CD4-positive, alpha-beta T cell treated with Interleukin-1 beta for 1 hour (primary cell): ENCODE measurements around the gene WARS2.

Experiments
- DNase-seq, 2 donors: peaks; one replicate each; pipeline ENCODE4 v3.0.0-alpha.2; 2020 to 2022

Gene WARS2

DNA sequence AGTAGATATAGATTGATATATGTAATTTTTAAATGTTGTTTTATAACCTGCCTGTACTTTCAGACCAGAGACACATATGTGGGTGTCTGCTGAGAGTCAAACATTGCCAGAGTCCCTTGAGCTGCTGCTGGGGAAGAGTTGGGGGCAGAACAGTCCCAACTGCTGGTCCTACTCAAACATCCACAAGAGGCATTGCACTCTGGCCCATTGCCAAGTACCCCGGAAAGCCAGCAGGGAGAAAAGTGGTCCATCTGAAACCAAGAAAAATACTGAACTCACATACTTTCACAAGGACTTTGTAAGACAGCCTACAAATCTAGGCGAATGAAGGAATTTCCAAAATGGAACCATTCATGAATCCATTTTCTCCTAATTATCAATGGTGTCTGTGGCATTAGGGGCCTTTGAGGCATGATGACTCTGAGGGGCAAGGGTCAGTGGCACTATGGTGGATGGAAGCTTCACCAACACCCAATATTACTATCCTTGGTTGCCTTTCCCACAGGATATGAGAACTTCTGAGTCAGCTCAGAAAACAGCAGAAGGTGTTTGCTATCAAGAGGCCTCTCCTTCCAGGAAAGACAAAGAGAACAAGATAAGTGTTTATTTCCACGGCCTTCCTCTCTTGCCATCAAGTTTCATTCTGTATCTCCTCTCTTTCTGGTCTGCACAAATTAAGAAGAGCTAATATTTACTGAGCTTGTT, 145.0 kb downstream of the WARS2 start:
- DNase-seq, result no peak

DNA sequence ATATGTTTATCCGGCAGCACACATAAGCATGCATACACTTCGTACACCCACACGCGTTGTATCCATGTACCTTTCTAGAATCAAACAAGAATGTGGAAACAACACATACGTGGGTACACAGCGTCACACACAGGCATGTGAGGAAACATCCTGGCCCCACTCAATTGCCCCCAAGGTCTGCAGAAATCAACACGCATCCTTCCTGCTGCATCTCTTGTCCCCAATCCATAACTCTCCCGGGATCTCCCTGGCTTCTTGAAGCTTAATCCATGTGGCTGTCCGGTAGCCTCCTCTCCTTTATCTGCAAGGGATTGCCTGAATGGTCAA, 146.8 kb downstream of the WARS2 start:
- DNase-seq, result no peak

DNA sequence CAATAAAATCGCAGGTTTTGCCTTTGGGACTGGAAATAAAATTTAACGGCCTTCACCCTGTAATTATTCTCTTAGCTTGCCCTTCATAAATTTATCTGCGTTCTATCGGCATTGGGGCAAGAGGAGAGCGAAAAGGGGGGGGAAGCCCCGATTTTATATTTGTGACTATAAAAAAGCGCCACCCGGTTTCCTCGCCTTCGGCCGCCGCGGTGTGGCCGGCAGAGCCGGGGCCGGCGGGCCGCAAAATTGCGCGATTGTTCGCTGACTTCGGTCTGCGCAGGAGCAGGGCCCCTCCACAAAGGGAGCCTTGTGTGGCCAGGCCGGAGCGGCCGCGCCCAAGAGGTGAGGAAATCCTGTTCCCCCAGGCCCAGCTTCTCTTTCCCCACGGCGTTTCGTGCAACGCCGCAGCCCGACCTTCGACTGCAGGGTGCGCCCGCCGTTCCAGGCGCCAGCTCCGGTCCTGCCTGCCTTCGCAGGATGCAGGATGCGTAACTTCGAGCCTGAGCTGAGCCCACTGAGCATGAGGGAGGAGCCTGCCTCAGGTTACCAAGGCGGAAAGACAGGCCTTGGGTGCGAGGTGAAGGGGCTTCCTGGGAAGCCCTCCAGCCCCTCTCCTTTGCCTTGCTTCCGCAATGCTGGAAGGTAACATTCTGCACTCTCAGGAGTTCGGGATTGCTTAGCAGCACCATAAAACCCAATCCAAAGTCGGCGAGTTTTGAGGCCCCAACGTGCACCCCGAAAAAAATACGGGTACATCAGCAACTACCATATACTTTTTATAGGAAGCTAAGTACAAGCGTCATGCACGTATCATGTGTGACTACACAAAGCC, 147.4 kb downstream of the WARS2 start:
- no peak for DNase-seq

DNA sequence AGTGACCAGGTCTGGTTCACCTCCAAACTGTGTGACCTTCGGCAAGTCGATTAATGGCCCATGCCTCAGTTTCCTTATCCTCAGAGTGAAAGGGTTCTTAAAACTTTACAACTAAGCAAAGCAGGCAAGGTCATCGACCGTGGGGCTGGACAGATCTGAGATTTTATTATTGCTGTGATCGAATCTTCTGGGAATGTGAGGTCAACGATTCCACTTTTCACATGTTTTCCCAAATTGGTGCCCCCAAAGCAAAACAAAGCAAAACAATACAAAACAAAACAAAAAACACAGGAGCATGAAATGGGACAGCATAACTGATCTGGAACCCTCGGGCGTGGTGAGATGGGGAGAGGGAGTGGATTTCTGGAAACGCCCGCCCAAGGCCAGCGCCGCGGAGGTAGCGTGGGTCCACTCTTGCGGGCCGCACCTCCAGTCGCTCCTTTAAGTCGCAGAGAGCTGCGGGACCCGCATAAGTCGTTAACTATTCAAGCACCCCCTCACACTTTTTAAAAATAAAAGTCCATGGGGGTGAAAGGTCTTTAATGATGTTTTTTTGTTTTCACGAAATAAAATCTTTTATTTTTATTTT, 148.1 kb downstream of the WARS2 start:
- no peak for DNase-seq

DNA sequence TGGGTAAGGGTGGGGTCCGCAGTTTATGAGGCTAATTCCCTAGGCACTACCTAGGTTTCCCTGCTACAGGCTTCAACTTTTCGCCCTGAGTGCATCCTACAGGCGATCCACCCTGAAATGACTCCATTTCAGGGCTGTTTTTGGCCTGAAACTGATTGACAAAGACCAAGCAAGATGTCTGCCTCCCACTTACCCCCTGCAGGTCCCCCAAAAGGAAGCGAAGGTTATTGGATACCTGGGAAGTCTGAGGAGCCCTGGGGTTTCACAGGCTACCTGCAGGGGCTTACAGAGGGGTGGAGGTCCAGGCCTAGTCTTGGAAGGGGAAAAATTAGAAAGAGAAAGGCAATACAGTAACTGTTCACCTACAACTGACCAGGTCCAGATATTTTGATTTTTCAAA, 149.0 kb downstream of the WARS2 start:
- DNase-seq, result no peak

DNA sequence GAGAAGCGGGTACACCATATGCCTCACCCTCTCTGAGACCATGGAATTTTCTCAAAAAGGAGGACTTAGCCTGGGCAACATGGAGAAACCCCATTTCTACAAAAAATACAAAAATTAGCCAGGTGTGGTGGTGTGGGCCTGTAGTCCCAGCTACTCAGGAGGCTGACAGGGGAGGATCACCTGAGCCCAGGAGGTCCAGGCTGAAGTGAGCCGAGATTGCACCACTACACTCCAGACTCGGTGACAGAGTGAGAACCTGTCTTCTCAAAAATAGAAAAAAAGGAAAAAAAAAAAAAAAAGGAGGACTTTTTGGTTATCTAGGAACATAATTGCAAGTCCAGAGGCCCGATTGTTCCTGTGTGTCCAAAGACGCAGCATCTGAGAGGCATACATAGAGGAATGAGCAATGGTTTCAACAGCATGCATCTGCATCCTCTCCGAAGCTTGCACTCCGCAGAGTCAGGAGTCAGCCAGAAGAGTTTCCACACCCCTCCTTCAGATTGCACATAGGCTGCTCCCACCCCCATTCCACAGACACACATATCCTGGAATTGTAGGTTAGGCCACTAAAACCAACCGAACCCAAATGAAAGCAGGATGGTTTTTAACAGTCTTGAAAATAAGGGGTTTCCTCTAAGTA, 149.8 kb downstream of the WARS2 start:
- no peak for DNase-seq

DNA sequence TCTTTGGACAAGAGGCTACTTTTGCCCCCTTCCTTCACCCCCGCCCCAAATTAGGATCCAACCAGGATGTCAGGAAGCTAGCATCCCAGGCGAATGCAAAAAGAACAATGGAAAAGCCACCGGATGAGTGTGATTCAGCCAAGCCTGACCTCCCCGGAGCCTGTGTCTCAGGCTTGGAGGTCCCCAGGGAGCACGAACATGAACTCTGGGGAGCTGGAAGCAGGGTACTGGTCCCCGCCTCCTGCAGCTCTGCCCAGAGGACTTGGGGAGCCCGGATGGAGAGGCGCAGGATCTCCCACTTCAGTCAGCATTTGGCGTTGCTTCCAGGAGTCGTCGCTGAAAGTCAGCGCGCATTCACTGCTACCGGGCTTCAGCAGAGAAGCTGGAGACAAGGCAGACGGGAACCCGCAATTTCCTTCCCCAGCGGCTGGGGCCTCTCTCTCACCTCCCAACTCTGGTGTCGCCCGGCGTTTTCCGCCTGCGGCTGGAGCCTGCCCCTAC, 150.5 kb downstream of the WARS2 start:
- no peak for DNase-seq

DNA sequence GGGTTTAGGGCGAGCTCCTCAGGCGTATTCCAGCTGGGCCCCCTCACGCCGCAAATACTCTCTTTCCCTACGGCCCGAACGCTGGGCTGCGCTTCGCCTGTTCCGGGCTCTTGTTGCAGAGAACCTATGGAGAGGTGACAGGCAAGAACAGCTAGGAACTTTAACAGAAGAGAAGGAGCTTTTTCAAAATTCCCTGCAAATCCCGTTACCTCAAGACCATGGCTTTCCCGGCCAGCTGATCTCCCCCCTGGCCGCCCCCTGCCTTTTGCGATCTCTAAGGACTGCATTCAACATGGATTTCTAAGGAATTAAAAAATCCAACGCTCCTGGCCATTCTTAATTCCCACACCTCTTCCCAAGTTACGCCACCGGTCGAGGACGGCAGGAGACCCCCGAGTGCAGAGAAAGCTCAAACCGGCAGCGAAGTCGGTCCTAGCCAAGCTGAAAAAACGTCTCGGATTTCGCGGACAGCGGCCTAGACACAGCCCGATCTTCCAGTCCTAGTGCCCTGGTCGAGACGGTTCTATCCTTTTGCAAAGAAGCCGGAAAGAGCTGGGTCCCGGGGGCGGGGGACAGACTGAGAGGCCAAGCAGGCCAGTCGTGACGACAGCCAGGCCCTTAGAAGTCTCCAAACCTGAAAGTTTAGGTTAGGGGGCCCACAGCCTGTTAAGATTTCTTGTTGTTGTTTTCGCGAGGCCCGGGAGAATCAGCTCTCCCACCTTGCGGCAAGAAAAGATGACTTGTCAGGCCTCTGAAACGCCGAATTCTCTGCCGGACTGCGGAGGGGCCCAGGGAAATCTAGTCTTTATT, 151.2 kb downstream of the WARS2 start:
- no peak for DNase-seq

DNA sequence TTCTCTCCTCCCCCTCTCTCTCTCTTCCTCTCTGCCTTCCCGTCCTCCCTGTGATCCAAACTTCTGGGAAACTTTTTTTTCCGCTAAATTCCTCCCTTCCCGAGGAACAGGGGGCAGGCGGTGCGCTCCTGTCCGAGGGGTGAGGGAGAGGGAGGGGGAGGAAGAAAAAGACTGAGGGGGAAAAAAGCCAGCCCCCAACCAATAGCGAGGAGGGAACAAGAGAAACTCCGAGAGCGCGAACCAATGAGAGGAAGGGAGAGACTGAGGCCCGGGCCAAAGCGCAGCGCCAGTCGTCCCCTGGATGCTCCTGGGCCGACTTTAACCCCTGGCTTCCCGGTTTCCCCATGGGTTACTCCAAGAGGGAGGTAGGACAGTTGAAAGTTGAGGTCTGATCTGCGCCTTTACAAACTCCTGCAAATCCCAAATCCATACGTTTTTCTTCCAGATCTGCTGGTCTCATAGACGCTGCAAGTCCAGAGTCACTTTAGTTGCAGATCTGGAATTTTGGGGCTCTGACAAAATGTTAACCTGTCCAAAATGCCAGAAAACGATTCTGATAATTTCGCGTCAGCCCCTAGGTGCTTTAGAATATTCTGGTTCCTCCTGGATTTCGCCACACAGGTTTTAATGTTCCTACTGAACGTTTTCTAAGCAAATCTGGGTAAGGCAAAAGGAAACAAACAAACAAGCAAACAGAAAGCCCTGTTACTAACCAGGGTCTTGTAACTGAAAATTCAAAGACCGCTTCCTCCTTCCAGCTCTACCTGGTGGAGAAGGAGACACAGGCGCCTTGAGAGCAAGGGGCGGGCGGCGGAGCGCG, 152.1 kb downstream of the WARS2 start, which contains the start of gene TBX15:
Gene TBX15 (minus strand): TSS at position 158 of the 820 bp plus-strand sequence. CDS start 548 bp downstream, outside the sequence.
- DNase-seq, result no peak

DNA sequence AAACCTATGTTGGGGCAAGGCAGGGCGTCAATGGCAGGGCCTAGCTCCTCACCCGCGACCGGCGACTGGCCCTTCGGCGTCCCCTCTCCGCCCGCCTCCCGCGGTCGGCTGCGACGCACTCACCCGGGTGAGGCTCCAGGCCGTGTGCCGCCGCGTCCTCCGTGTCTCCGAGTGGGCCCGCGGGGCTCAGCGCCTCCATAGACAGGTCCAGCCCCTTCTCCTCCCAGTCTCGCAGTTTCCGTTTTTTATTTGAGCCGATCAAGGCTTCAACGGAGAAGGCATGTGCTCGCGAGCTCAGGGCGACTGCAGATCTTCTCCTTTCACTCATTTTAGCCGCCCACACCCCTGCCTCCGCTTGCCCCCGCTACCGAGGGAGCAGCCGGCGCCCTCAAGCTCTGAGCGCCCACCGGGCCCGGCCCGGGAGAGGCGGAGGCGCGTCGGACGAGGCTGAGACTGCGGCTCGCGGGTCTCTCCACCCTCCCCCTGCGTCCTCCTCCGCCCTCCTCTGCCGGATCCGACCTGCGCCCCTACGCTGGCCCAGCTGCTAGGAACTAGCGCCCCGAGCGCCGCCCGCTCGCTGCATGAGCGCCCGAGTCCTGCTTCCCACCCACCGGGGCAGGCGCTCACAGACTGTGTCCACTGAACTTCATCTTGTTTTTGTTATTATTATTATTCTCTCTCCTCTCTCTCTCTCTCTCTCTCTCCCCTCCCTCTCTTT, 152.8 kb downstream of the WARS2 start:
- no peak for DNase-seq

DNA sequence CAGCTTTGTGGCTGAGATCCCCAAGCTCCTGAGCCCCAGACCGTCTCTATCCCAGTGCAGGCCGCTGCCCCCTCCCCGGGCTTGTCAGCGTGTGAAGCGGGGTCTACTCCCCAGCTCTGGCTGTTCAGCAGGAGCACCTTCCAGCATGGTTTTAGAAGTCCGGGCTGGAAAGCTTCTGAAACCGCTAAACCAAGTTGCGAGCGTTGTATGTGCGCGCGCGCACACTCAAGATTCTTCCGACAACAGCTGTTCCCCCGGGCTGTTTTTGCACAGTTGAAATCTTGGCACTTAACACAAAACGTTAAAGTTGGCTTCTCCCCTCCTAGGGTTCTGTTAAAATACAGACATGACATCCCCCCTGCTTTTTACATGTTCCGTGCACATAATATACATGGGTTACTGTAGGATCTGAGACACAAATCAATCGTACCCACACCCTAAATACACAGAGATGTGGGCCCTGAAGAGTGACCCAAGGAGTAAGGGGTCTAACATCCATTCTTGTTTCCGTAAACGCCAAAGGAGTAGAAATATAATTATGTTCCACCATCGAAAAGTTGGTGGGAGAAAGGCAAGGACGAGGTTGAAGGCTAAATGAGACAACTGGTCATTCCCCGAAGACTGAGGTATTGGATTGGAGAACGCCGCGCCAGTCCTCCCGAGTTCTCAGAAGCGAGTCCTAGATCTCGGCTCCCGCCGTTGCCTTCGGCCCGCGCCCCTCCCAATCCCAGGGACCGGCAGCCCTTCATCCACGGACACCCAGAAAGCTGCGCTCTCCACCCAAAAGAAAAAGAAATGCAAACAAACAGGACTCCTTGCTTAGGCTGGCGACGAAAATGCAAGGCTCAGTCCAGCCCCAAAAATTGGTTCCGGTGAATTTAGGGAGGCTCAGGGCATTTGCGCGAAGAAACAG, 153.6 kb downstream of the WARS2 start:
- DNase-seq, result no peak

DNA sequence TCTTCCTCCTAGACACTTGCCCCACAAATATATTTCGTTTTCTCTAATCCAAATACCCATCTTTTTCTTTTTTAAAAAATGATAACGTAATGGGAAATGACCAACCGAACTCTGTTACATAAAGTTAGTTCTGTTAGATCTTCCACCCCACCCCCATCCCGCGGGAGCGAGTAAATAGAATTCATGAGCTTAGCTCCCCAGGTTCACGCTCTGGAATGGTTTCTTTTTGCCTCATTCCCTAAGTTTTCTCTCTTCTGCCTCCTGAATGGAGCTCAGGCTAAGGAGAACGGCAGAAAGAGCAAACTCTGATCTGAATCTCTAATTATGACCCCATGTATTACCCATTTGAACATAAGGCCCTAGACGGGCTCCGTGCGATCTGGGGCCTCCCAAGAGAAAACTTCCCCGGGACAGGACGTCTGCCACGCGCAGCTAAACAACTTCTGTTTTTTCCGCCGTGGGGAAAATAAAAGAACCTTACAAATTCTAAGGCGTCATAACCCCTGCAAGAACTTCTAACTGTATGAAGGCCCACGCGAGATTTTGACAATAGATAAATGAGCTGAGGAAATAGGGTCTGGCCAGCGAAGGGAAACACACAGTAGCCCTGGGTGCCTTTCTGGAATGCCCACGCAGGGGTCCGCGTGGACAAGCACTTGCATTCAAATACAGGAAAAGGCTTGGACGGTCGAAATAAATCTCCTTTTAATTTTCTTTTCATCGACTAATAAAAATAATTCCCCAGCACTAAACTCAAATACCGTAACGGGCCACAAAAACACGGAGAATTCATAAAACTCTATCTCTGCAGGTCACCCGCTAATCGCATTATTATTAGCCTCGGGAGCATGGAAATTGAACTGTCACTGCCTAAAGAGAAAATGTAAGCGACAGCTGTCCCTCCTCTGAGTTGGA, 154.6 kb downstream of the WARS2 start:
- DNase-seq, result no peak

DNA sequence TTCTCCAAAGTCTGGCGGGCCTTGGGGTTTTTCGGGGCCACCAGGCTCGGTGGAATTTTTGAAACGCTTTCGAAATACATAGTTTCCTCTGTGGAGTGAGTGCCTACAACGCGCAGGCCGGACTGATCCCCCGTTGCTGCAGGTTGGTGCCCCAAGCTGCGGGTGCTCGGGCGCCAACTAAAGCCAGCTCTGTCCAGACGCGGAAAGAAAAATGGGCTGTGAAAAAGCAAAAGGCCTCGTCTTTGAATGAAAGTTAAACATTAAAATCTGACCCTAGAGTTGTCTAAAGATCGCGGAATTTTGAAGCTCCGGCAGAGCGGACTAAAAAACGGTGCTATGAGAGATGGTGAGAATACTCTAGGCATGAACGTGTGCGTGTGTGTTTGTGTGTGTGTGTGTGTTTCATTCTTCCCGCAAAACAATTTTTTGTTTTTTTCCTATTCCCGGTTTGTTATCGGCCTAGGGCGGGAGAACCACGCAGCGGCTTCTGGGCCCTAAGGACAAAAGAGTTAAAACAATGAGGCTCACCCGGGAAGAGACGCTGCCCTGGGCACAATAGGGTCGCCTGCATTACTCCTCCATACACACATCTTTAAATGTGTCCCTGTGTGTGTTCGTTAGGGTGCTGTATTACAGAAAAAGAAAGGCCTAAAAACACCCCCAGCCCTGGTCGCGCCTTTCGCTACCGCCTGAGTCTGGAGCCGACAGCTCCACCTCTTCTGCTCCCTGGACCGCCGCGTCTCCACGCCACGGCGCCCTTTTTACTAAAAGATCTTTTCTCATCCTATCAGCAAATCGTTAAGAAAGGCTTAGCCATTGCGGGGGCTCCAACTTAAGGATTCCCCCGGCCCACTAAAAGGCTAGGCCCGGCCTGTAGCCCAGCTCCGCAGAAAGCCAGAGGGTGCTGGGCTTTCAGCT, 155.5 kb downstream of the WARS2 start:
- no peak for DNase-seq

DNA sequence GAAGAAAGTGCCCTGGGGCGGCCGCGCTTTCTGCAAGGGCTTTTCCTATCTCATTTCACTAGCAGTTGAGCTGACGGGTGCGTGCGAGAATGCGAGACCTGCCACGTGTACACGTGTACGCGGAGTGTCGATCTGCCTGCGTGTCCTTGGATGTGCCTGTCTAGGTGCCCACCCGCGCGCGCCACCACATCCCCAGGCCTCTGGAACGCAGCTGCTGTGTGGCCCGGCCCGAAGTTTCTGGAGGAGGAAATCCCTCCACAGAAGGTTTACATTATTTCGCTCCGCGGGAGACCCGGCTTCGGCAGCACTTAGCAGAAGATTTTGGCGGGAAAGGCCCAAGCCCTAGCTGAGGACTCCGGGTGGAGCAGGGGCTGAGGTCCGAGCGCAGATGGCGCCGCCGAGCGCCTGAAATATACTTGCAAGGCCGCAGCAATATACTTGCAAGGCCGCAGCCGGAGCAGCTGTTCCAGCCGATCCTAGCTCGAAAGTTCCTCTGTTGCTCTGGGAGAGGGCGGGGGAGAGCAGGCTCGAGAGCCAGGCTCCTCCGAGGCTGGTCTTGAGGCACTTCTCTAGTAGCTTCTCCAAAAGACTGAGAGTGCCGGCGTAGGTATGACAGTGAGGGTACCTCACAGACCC, 156.2 kb downstream of the WARS2 start:
- DNase-seq, result no peak

DNA sequence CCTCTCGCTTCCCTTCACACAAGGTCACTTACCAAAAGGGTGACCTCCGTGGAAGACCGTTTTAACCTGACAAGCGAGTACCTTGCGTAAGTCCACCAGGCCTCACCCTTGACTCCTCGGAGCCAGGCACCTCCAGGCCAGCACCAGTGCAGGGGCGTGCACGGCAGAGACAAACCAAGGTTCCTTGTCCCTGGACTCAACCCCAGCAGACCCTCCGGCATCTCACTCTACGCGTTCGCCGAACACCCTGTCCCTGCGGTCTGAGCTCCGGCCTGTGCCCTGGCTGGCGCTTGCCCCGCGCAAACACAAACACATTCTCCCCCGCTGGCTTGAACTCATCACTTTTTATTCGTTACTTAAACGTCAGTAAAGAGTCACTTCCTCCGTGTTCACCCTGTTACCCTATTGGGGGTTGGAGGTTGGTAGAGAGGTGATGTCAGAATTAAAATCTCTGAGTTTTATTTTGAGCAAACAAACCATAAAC, 156.9 kb downstream of the WARS2 start:
- DNase-seq, result no peak

DNA sequence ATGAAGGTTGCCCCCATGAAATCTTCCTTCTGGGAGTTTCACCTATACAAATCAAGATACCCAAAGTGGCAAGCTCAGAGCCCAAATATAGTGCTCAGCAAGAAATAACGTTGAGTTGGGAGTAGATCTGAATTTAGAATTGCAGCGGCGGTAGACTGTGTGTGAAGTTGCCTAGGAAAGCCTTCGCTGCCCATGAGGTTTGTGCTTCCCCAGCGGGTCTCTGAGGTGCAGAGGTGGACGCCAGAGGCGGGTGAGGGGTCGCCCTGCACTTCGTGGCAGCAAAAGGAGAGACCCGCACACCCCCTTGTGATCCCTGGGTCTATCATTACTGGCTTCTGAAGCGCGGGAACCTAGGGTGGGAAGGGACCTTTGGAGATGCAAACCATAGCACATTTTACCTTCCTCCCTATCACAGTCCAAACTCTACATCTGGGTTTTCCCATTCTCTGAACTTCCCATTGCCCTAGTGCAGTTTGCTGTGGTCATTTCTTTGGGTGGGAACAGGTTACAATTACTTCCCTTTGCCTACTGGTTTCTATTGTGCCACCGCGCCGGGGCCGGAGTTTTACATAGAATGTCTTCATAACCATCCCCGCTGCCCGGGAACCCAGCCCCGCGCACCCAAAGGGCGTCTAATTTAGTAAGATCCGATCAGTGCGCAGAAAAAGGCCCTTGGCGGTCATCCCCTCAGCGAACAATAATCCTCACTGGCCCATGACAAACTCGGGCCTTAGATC, 157.5 kb downstream of the WARS2 start:
- DNase-seq, result no peak
